SK-N-SH (cell line): ENCODE measurements around the gene TUBGCP5. TPM values are rescaled to one million over a fixed set of nuclear protein-coding genes. Genes with fewer than 3 reads are reported as not detected.

Source experiments
- CTCF ChIA-PET: fragments of 300-600, 350-600 bp; formaldehyde crosslinking; extraction: SDS; loops from one replicate; lab custom pipeline; 2021; lab: Yijun Ruan, JAX
- POLR2A ChIA-PET: fragments of 350-600 bp; sonication (Branson Sonifier 250); formaldehyde crosslinking; extraction: SDS; loops from one replicate; lab custom pipeline; 2020; ENCODE audit warnings: antibody characterized with exemption, inconsistent platforms; lab: Yijun Ruan, JAX
- DNase-seq: peaks from one replicate; pipeline ENCODE4 v3.0.0; 2012
- H2AFZ ChIP-seq: fragments of 200-600 bp; sonication (generic); 2 replicates; pipeline ENCODE4 v1.8.1; 2016; ENCODE audit warnings: antibody characterized with exemption, mild to moderate bottlenecking, low read depth
- H3F3A ChIP-seq: fragments of 200-600 bp; sonication (generic); replicated peaks from 2 replicates; pipeline ENCODE3; 2016; ENCODE audit warnings: antibody characterized with exemption, mild to moderate bottlenecking; ENCODE audit not compliant: insufficient read depth
- H3K27ac ChIP-seq, 2 experiments: fragments of 200-500 bp in 1 of 2; fragments of 200-600 bp in 1 of 2; sonication (Bioruptor generic) in 1 of 2; sonication (generic), shearing (Covaris generic) in 1 of 2; 2 replicates each; pipeline versions ENCODE4 v1.5.1 to v1.6.1; 2014 to 2016; ENCODE audit warnings: low read depth in 2 of 2, inconsistent platforms in 1 of 2, low read length in 1 of 2, mild to moderate bottlenecking in 1 of 2, mixed read lengths in 1 of 2
- H3K27me3 ChIP-seq: fragments of 200-600 bp; sonication (generic), shearing (Covaris generic); 2 replicates; pipeline ENCODE4 v1.6.1; 2016; ENCODE audit warnings: mixed run types; ENCODE audit not compliant: insufficient read depth
- H3K36me3 ChIP-seq, 2 experiments: fragments of 200-500 bp in 1 of 2; fragments of 200-600 bp in 1 of 2; sonication (Bioruptor generic) in 1 of 2; sonication (generic) in 1 of 2; replicated peaks in 1 of 2; 2 replicates each; pipeline versions ENCODE3 to v1.5.1; 2014 to 2016; ENCODE audit warnings: low read length in 1 of 2, mild to moderate bottlenecking in 1 of 2; ENCODE audit not compliant: insufficient read depth in 2 of 2, control insufficient read depth in 1 of 2
- H3K4me1 ChIP-seq, 2 experiments: fragments of 200-500 bp in 1 of 2; fragments of 200-600 bp in 1 of 2; sonication (Bioruptor generic) in 1 of 2; sonication (generic), shearing (Covaris generic) in 1 of 2; 2 replicates each; pipeline versions ENCODE4 v1.5.1 to v1.6.1; 2014 to 2016; ENCODE audit warnings: low read depth in 1 of 2, low read length in 1 of 2, mixed run types in 1 of 2; ENCODE audit not compliant: insufficient read depth in 2 of 2, control insufficient read depth in 1 of 2
- H3K4me2 ChIP-seq: fragments of 200-600 bp; sonication (generic), shearing (Covaris generic); 2 replicates; pipeline ENCODE4 v1.6.1; 2017; ENCODE audit warnings: mixed run types
- H3K4me3 ChIP-seq, 2 experiments: fragments of 200-500 bp in 1 of 2; fragments of 200-600 bp in 1 of 2; sonication (Bioruptor generic) in 1 of 2; sonication (generic), shearing (Covaris generic) in 1 of 2; 2 replicates each; pipeline versions ENCODE4 v1.5.1 to v1.8.1; 2014 to 2016; ENCODE audit warnings: low read depth in 2 of 2, inconsistent platforms in 1 of 2, low read length in 1 of 2, mild to moderate bottlenecking in 1 of 2, mixed read lengths in 1 of 2, moderate library complexity in 1 of 2
- H3K79me2 ChIP-seq: fragments of 200-600 bp; sonication (generic); 2 replicates; pipeline ENCODE4 v1.8.1; 2017; ENCODE audit warnings: mild to moderate bottlenecking; ENCODE audit not compliant: insufficient read depth
- H3K9ac ChIP-seq: fragments of 200-600 bp; sonication (generic); 2 replicates; pipeline ENCODE4 v1.6.1; 2017; ENCODE audit warnings: mixed run types
- H3K9me2 ChIP-seq: fragments of 200-600 bp; sonication (generic); 2 replicates; pipeline ENCODE4 v1.6.1; 2017; ENCODE audit warnings: mixed run types
- H3K9me3 ChIP-seq: fragments of 200-600 bp; sonication (generic); 2 replicates; pipeline ENCODE4 v1.6.1; 2017; ENCODE audit warnings: mixed run types, mild to moderate bottlenecking, moderate library complexity
- H4K20me1 ChIP-seq: fragments of 200-600 bp; sonication (generic); 2 replicates; pipeline ENCODE4 v1.6.1; 2017; ENCODE audit warnings: mild to moderate bottlenecking, mixed run types; ENCODE audit not compliant: insufficient read depth
- CHD2 ChIP-seq: fragments of 150-350 bp; IDR thresholded peaks from 2 replicates; pipeline ENCODE4 v1.6.1; 2018; ENCODE audit warnings: low read length; ENCODE audit not compliant: partially characterized antibody
- CTCF ChIP-seq: fragments of 200-600 bp; sonication (generic); IDR thresholded peaks from 2 replicates; pipeline ENCODE4 v1.6.1; 2017; ENCODE audit warnings: antibody characterized with exemption, mild to moderate bottlenecking, moderate library complexity
- ELF1 ChIP-seq: IDR thresholded peaks from 2 replicates; pipeline ENCODE4 v1.4.0; 2012
- EZH2phosphoT487 ChIP-seq: fragments of 200-600 bp; sonication (generic); IDR thresholded peaks from 2 replicates; pipeline ENCODE4 v1.6.1; 2017; ENCODE audit warnings: low read depth, mixed run types, mild to moderate bottlenecking, antibody characterized with exemption, moderate library complexity, borderline replicate concordance
- FOXJ3 ChIP-seq: sonication (generic); formaldehyde crosslinking; IDR thresholded peaks from 2 replicates; pipeline ENCODE4 v1.5.1; 2020; ENCODE audit warnings: mild to moderate bottlenecking, missing genetic modification reagents
- GATA2 ChIP-seq: sonication (generic); formaldehyde crosslinking; IDR thresholded peaks from 2 replicates; pipeline ENCODE4 v1.5.0; 2020; ENCODE audit warnings: mild to moderate bottlenecking, missing genetic modification reagents
- IRF3 ChIP-seq: fragments of 150-350 bp; IDR thresholded peaks from 2 replicates; pipeline ENCODE4 v1.6.1; 2016; ENCODE audit warnings: mild to moderate bottlenecking, low read depth, low read length
- MAX ChIP-seq: IDR thresholded peaks from 2 replicates; pipeline ENCODE4 v1.4.0; 2012; ENCODE audit warnings: low read depth
- NRF1 ChIP-seq: IDR thresholded peaks from 2 replicates; pipeline ENCODE4 v1.6.1; 2012; ENCODE audit warnings: low read depth, mild to moderate bottlenecking, low read length
- PBX3 ChIP-seq: IDR thresholded peaks from 2 replicates; pipeline ENCODE4; 2012
- POLR2AphosphoS5 ChIP-seq: IDR thresholded peaks from 2 replicates; pipeline ENCODE4 v1.6.1; 2012; ENCODE audit warnings: low read depth, low read length
- RAD21 ChIP-seq: IDR thresholded peaks from 2 replicates; pipeline ENCODE4 v1.6.1; 2012; ENCODE audit warnings: mild to moderate bottlenecking, low read length
- RFX5 ChIP-seq: IDR thresholded peaks from 2 replicates; pipeline ENCODE4 v1.6.1; 2012; ENCODE audit warnings: mild to moderate bottlenecking, improper control_type of control experiment, low read length
- SMC3 ChIP-seq: IDR thresholded peaks from 2 replicates; pipeline ENCODE4 v1.6.1; 2012; ENCODE audit warnings: low read depth, low read length, improper control_type of control experiment
- USF1 ChIP-seq: IDR thresholded peaks from 2 replicates; pipeline ENCODE4 v1.4.0; 2012; ENCODE audit warnings: low read depth, borderline replicate concordance
- ZBTB33 ChIP-seq: IDR thresholded peaks from 2 replicates; pipeline ENCODE4 v1.4.0; 2012; ENCODE audit warnings: low read depth, borderline replicate concordance
- WGBS: methylation state at CpG from one replicate; pipeline ENCODE4 v1.1.6; 2017; ENCODE audit warnings: low lambda C conversion rate; 5-methylcytosine and 5-hydroxymethylcytosine counted together
- polyA plus RNA-seq, 3 experiments: library from polyadenylated mRNA; depleted of rRNA; stranded (reverse); fragments of >200 nt; gene quantifications; 2 replicates each; pipeline ENCODE4 v1.2.3, GENCODE V29; 2012

TUBGCP5 gene
- polyA plus RNA-seq, 1 of the 3 experiments (the other 2 are of a cell fraction) = 8.7 TPM

- no peak overlapping the region for H3K27ac ChIP-seq
- no peaks in the 10 kb centered on the region for H3K36me3 ChIP-seq
- no peaks in the 10 kb centered on the region for H3K4me1 ChIP-seq
- no peaks in the 10 kb centered on the region for H4K20me1 ChIP-seq
- CTCF ChIA-PET = no interaction called here
- no peak overlapping the region for H2AFZ ChIP-seq
- H3K79me2 ChIP-seq = no peaks in the 10 kb centered on the region
- TF ChIP-seq CHD2 (no peak), SMC3 (no peak), ELF1 (no peak), RAD21 (no peak), NRF1 (no peak), PBX3 (no peak), CTCF (no peak), RFX5 (no peak), IRF3 (no peak)
- DNase-seq = no peak
- H3F3A ChIP-seq = no peaks in the 10 kb centered on the region
- peaks cover 61% of the 10 kb centered on the region; the same call in 1 of the 2 replicates for H3K27me3 ChIP-seq
- H3K4me2 ChIP-seq = no peak overlapping the region
- POLR2A ChIA-PET = no interaction called here
- no peak overlapping the region for H3K9ac ChIP-seq
- no peaks in the 10 kb centered on the region for H3K9me2 ChIP-seq
- 8% methylated on average over 22 of the region's 24 CpGs for WGBS
- no peaks in the 10 kb centered on the region for H3K9me3 ChIP-seq
- H3K4me3 ChIP-seq = no peak overlapping the region
Observed at GRCh38 chr15:23073890-23074646, 34.7 kb upstream of the TUBGCP5 start.

- ChIA-PET POLR2A (no interaction called here), CTCF (interaction anchor here (0.7 kb wide), 1 partner anchor 15 kb away, joined by 3 read pairs; no protein-coding TSS in a partner anchor)
- no peak overlapping the region for H3K9ac ChIP-seq
- no peak overlapping the region for H3K4me2 ChIP-seq
- H3K9me2 ChIP-seq = no peaks in the 10 kb centered on the region
- H3K4me3 ChIP-seq = no peak overlapping the region
- no peak overlapping the region for H2AFZ ChIP-seq
- TF ChIP-seq POLR2AphosphoS5 = no peak
- TF ChIP-seq GATA2 (CRISPR knock-in tag) = no peak
- TF ChIP-seq NRF1 = no peak
- no peak for TF ChIP-seq ZBTB33
- no peak for TF ChIP-seq MAX
- no peak for TF ChIP-seq FOXJ3 (CRISPR knock-in tag)
- no peak for TF ChIP-seq RFX5
- no peak for TF ChIP-seq USF1
- no peak for TF ChIP-seq PBX3
- no peak for TF ChIP-seq RAD21
- no peak for TF ChIP-seq EZH2phosphoT487
- no peaks in the 10 kb centered on the region for H4K20me1 ChIP-seq
- no peak overlapping the region for H3K27ac ChIP-seq
- peaks cover 54% of the 10 kb centered on the region; the same call in 1 of the 2 replicates for H3K27me3 ChIP-seq
- no peaks in the 10 kb centered on the region for H3K4me1 ChIP-seq
- H3K9me3 ChIP-seq = no peaks in the 10 kb centered on the region
- H3K36me3 ChIP-seq = no peaks in the 10 kb centered on the region
- H3K79me2 ChIP-seq = no peaks in the 10 kb centered on the region
- WGBS = 53% methylated on average over 1 of the region's 1 CpG
- no peak for DNase-seq
- no peaks in the 10 kb centered on the region for H3F3A ChIP-seq
Observed at GRCh38 chr15:23072633-23073032, 33.3 kb upstream of the TUBGCP5 start.
